ENCODE measurements around the gene UXS1.
A peak's percentile ranks its signal among the peaks of the same experiment; 100 is the strongest.

The UXS1 gene

GRCh38 chr2:106073678-106074406 is 120.3 kb downstream of the UXS1 start:
- no peak for DNase-seq

- DNase-seq: no peak
These were observed 123.9 kb downstream of the UXS1 start for GRCh38 chr2:106070181-106070580.

- DNase-seq: no peak
These were observed 125.7 kb downstream of the UXS1 start for GRCh38 chr2:106068451-106068850.

GRCh38 chr2:106065983-106066820 is 127.9 kb downstream of the UXS1 start:
- no peak for DNase-seq

DNA sequence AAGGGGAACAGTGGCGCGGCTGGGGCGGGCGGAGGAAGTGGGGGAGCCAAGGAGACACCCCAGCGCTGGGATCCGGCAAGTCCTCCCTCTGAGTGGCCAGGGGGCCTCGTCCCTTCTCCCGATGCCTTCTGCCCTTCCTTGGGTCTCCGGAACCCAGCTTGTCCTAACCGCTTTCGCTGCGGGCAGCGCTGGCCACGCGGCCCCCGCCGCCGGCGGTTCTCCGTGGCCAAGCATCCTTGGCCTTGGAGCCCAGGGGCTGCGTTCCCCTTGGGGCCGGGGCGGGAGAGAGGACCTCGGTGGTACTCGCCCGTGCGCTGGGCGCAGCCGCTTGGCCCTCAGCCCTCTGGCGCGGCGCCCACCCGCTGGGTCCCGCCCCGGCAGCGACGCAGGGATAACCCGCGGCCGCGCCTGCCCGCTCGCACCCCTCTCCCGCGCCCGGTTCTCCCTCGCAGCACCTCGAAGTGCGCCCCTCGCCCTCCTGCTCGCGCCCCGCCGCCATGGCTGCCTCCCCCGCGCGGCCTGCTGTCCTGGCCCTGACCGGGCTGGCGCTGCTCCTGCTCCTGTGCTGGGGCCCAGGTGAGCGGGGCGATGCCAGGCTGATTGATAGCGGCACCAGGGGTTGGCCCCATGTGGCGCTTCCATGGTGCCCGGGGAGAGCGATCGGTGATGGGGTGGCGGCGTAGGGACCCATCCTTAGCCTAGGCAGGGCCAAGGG is 128.7 kb downstream of the UXS1 start:
- DNase-seq: peak; percentile 67

GRCh38 chr2:106063181-106063580 is 130.9 kb downstream of the UXS1 start:
- no peak for DNase-seq

DNA sequence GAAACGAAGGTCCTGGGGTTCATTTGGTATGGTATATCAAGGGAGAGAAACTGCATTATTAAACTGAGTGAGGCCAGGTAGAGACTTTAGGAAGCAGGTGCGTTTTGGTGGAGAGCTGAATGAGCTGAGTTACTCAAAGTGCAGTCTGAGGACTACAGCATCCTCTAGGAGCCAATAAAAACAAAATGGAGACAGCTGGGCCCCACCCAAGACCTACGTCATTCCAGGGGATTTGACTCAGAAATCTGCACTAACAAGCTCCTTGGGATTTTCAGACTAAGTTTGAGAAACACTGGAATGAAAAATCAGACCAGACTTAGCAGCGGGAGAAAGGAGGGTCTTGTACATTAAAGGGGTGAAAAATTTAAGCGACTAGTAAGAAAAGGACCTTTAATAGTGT is 131.5 kb downstream of the UXS1 start:
- DNase-seq: no peak

- no peak for DNase-seq
These were observed 132.3 kb downstream of the UXS1 start for GRCh38 chr2:106061611-106062349.

DNA sequence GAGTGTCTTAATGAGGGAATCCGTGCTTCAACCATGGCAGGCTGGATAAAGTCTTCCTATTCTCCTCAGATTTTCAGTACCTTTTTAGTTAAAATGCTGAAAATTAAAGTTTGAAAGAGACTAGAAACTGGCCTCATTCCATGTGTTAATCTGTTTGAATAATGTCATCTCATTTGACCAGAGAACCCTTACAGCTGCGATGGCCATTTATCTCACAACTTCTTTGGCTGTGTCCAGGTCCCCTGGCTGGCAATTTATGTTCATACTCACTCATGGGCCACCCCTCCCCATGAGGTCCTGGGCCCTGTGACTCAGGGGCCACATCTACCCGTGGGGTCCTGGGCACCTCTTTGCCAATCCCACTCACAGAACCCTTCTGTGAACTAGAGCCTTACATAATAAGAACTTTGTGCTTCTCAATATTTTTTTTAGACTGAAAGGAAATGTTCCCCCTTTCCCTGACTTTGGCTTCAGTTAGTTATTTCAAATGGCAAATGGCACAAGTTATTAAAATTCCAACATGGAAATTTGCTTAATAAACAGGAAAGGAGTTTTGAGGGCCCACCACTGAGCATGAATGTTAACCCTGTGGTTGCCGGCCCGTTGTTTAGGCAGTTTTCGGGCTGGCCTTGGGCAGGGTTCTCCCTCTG is 134.6 kb downstream of the UXS1 start:
- no peak for DNase-seq

- no peak for DNase-seq
These were observed 135.5 kb downstream of the UXS1 start for GRCh38 chr2:106058469-106059137.

- DNase-seq: peak; percentile 74
These were observed 136.9 kb downstream of the UXS1 start for GRCh38 chr2:106057206-106057605.

GRCh38 chr2:106054880-106055655 is 139.0 kb downstream of the UXS1 start:
- DNase-seq: no peak

DNA sequence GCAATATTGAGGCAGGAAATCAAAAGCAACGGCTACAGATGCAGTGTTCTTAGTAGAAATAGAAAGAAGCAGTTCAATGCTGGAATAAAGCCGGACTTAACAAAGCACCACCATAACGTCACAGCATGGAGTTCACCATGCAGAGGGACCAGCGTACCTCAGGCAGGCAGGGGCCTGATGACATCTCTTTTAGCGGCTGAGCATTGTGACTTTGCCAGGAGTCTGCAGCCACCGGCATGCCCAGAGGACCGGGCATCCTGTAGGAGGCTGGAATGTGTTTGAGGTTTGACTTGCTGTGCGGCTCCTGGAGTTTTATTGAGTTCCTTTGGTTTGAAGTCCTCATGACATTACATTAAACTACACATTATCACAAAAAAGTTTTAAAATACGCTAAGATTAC is 139.8 kb downstream of the UXS1 start:
- DNase-seq: no peak

DNA sequence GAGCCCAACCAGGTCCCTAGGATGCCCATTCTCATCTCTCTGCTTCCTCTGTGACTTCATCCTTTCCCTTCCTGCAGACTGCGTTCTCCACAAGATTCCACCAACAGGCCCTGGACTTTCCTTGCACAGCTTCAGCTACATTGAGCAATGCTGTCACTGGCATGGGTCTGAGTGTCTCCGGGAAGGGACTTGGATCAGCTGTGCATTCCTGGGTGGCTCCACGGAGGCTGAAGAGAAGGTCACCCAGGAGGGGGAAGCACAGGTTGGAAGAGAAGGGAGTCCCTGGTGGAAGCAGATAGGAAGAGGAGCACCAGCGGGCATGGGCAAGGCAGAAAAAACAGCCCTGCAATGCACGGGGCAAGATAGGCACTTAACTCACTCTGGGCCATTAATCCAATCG is 140.5 kb downstream of the UXS1 start:
- DNase-seq: no peak

GRCh38 chr2:106053116-106053515 is 141.0 kb downstream of the UXS1 start:
- DNase-seq: no peak

GRCh38 chr2:106044859-106045258 is 149.2 kb downstream of the UXS1 start:
- DNase-seq: no peak

DNA sequence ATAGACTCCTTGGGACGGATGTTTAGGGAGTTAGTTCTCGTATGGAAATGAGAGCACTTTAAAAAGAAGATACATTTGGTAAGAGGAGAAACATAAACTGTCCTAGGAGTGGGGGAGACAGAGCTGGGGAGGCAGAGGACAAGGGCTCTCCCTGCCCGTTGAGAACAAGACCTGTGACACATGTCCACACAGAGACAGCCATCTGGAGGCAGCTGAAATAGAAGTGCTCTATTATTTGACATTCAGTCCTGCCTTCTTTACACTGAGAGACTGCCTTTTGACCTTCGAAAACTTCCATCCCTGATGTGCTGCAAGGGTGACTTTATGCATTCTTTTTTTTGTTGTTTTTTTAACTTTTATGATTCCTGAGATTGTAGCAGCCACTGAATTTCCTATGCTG is 150.1 kb downstream of the UXS1 start:
- no peak for DNase-seq

Data from activated effector memory CD4-positive, alpha-beta T cell treated with anti-CD3 and anti-CD28 coated beads, Interleukin-2, amount 50 U/mL, for 16 hours (primary cell).